ENCODE data around the gene PTP4A1. TPM values are rescaled to one million over a fixed set of nuclear protein-coding genes. Genes with fewer than 3 reads are reported as not detected.

PTP4A1 gene
- total RNA-seq, 4 donors from 2014 or later = 31.4 to 100 (median 67.9) TPM

DNA sequence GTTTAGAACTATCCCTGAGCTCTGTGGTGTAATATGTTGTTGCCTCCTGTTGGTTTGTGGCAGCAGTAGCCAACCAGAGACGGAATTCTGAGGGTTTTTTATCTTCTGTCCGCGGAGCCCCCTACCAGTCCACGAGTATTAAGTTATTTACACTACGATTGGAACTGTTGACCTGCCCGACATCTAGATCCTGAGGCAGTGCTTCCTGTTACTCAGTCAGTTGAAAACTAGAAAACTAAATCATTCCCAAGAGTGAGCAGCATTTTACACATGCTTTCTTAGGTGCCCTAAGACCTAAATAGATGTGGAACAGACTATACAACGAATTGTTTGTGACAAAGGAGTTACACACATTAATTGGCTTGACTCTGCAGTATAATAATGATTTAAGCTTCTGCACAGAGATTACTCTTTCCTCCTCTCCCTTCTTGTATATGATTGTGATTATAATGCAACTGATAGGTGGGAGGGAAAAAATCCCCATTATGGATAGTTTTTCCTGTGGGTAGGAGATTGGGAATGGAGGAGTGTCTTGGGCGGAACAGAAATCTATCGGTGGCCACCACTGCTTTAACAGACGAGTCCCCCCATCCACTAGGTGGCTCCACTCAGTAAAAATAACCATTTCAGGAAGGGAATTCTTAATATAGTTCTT lies 1.7 kb downstream of the PTP4A1 start:
- H3K36me3 ChIP-seq = peaks cover 0 to 25% (median 8%) of the 10 kb centered on the region in 4 donors
- H3K27me3 ChIP-seq = no peaks in the 10 kb centered on the region
- in situ Hi-C loops (cut with MboI; ENCODE audit: low pct_ligation_motif_present in 1 of 4, low pct_unique_long_range_greater_than_20kb in 1 of 4, low sequenced_read_pairs in 3 of 4) = no loop called here
- WGBS, 2 donors (ENCODE audit: low coverage in 1 of 2) = 5 to 11% methylated on average over 4 to 10 of the region's 10 CpGs
- DNase-seq = peak; percentile 57
- peak overlapping the region; percentile 99 to 100 (median 100) for H3K27ac ChIP-seq
- no peaks in the 10 kb centered on the region for H3K9me3 ChIP-seq
- intact Hi-C loops (cut with DNase I; ENCODE audit: low total_unique reads) = loop anchor here (5.0 kb wide), 1 partner anchor 222 kb away; no protein-coding TSS in a partner anchor
- TF ChIP-seq POLR2AphosphoS5 (IDR thresholded peaks at IDR 0.05) = no peak
- TF ChIP-seq, protein P1, sequence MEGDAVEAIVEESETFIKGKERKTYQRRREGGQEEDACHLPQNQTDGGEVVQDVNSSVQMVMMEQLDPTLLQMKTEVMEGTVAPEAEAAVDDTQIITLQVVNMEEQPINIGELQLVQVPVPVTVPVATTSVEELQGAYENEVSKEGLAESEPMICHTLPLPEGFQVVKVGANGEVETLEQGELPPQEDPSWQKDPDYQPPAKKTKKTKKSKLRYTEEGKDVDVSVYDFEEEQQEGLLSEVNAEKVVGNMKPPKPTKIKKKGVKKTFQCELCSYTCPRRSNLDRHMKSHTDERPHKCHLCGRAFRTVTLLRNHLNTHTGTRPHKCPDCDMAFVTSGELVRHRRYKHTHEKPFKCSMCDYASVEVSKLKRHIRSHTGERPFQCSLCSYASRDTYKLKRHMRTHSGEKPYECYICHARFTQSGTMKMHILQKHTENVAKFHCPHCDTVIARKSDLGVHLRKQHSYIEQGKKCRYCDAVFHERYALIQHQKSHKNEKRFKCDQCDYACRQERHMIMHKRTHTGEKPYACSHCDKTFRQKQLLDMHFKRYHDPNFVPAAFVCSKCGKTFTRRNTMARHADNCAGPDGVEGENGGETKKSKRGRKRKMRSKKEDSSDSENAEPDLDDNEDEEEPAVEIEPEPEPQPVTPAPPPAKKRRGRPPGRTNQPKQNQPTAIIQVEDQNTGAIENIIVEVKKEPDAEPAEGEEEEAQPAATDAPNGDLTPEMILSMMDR (IDR thresholded peaks at IDR 0.05) = peak; percentile 55 to 71 (median 62)
- no peak for TF ChIP-seq POLR2A (IDR thresholded peaks at IDR 0.05)
- no peak for TF ChIP-seq EP300 (IDR thresholded peaks at IDR 0.05; ENCODE audit: low read depth)
- H3K4me3 ChIP-seq = peak overlapping the region; percentile 86 to 98 (median 90)
- peaks cover 12 to 53% (median 24%) of the 10 kb centered on the region in 4 donors for H3K4me1 ChIP-seq

DNA sequence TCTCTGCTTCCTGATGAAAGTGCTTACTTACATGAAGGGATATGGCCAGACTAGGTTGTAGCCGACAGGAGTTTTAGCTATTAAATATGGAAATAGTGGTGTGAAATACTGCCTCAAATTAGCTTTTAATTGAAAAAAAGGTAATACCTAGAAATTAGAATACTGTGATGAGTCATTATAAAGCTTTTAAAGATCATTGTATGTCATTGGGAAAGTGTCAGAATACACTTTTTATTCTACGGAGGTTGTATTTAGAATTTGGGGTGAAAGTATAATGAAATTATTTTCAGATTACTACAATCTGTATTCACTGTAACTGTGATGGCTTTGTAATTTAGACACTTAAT lies 2.2 kb downstream of the PTP4A1 start:
- no peaks in the 10 kb centered on the region for H3K9me3 ChIP-seq
- in situ Hi-C loops (cut with MboI; ENCODE audit: low pct_ligation_motif_present in 1 of 4, low pct_unique_long_range_greater_than_20kb in 1 of 4, low sequenced_read_pairs in 3 of 4) = no loop called here
- peak overlapping the region; percentile 99 to 100 (median 100) for H3K27ac ChIP-seq
- no peaks in the 10 kb centered on the region for H3K27me3 ChIP-seq
- H3K4me1 ChIP-seq = peaks cover 12 to 53% (median 24%) of the 10 kb centered on the region in 4 donors
- intact Hi-C loops (cut with DNase I; ENCODE audit: low total_unique reads) = loop anchor here (5.0 kb wide), 1 partner anchor 222 kb away; no protein-coding TSS in a partner anchor
- H3K4me3 ChIP-seq = peak overlapping the region in 3 of 4 donors; percentile 86 to 93 (median 86)
- no peak for DNase-seq
- H3K36me3 ChIP-seq = peaks cover 0 to 30% (median 11%) of the 10 kb centered on the region in 4 donors
- TF ChIP-seq POLR2A (IDR thresholded peaks at IDR 0.05) = no peak
- no peak for TF ChIP-seq EP300 (IDR thresholded peaks at IDR 0.05; ENCODE audit: low read depth)
- TF ChIP-seq POLR2AphosphoS5 (IDR thresholded peaks at IDR 0.05) = no peak
- TF ChIP-seq, protein P1 (IDR thresholded peaks at IDR 0.05) = no peak
- 59 to 71% methylated on average over 2 of the region's 2 CpGs for WGBS, 2 donors (ENCODE audit: low coverage in 1 of 2)

DNA sequence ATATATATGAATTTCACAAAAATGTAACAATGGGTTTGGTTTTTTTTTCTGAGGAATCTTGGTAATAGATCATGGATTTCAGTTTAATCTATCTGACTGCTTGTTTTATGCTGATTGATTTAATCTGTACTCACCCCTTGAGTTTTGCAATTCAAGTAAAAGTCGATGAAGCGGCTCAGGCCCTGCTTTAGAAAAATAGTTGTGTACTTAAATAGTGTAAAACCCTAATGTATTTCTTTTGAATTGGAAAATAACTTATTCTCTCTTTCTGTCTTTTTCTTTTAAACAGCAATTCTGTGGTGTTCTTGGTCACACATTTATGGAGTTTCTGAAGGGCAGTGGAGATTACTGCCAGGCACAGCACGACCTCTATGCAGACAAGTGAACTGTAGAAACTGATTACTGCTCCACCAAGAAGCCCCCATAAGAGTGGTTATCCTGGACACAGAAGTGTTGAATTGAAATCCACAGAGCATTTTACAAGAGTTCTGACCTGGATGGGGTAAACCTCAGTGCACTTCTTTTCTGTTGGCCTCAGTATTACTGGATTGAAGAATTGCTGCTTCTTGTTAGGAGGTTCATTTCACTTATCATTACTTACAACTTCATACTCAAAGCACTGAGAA lies 4.0 kb downstream of the PTP4A1 start:
- TF ChIP-seq POLR2AphosphoS5 (IDR thresholded peaks at IDR 0.05) = peak in 1 of 3 donors; percentile 16
- no peak for TF ChIP-seq EP300 (IDR thresholded peaks at IDR 0.05; ENCODE audit: low read depth)
- in situ Hi-C loops (cut with MboI; ENCODE audit: low pct_ligation_motif_present in 1 of 4, low pct_unique_long_range_greater_than_20kb in 1 of 4, low sequenced_read_pairs in 3 of 4) = loop anchor here in 2 of 4 donors (25.0 kb wide), 1 partner anchor 214 kb away; no protein-coding TSS in a partner anchor
- intact Hi-C loops (cut with DNase I; ENCODE audit: low total_unique reads) = no loop called here
- Histone ChIP-seq H3K27me3 (no peaks in the 10 kb centered on the region), H3K27ac (no peak overlapping the region), H3K4me3 (no peak overlapping the region), H3K4me1 (peaks cover 12 to 41% (median 21%) of the 10 kb centered on the region in 4 donors), H3K9me3 (no peaks in the 10 kb centered on the region), H3K36me3 (peaks cover 0 to 45% (median 20%) of the 10 kb centered on the region in 4 donors)
- no peak for DNase-seq
- 87 to 94% methylated on average over 3 of the region's 3 CpGs for WGBS, 2 donors (ENCODE audit: low coverage in 1 of 2)

DNA sequence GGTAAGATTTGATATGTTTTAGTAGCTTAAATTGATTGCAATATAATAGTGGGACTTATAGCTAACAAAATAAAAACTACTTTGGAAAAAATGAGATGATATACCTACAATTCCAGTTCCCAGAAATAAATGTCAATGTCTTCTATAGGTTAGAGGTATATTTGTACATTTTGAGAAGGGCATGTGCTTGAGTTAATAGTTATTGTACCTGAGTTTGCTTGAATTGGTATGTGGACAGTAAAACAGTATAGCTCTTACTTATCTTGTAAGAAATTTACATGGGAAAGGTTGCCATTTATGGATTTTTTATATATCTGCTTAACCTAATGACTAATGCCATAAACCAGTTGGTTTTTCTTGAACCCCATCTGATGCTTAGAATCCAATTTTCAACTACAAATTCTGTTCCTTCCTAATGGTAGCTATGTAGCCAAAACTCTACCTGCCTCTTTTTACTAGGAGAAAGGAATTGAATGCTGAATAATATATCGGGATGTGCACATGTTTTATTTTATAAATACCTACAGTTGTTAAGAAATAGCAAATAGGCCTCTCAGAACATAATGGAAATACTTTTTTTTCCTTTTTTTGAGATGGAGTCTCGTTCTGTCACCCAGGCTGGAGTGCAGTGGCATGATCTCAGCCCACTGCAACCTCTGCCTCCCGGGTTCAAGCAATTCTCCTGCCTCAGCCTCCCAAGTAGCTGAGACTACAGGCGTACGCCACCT lies 4.9 kb downstream of the PTP4A1 start:
- H3K27me3 ChIP-seq = no peaks in the 10 kb centered on the region
- intact Hi-C loops (cut with DNase I; ENCODE audit: low total_unique reads) = no loop called here
- H3K9me3 ChIP-seq = no peaks in the 10 kb centered on the region
- WGBS, 2 donors (ENCODE audit: low coverage in 1 of 2) = 93 to 97% methylated on average over 5 of the region's 5 CpGs
- H3K4me3 ChIP-seq = no peak overlapping the region
- no peak overlapping the region for H3K27ac ChIP-seq
- DNase-seq = no peak
- peak in 1 of 3 donors; percentile 22 for TF ChIP-seq POLR2AphosphoS5 (IDR thresholded peaks at IDR 0.05)
- TF ChIP-seq, protein P1 (IDR thresholded peaks at IDR 0.05) = no peak
- peaks cover 6 to 36% (median 14%) of the 10 kb centered on the region in 4 donors for H3K4me1 ChIP-seq
- H3K36me3 ChIP-seq = peaks cover 0 to 49% (median 24%) of the 10 kb centered on the region in 4 donors
- in situ Hi-C loops (cut with MboI; ENCODE audit: low pct_ligation_motif_present in 1 of 4, low pct_unique_long_range_greater_than_20kb in 1 of 4, low sequenced_read_pairs in 3 of 4) = loop anchor here in 2 of 4 donors (25.0 kb wide), 1 partner anchor 215 kb away; no protein-coding TSS in a partner anchor
